ENCODE measurements around the gene KIF3B.

GRCh38 chr20:32231245-32231644, 46.2 kb upstream of the KIF3B start:
- TF ChIP-seq CTCF (IDR thresholded peaks at IDR 0.05; ENCODE audit: insufficient read depth, low read length) (no peak), POLR2AphosphoS5 (IDR thresholded peaks at IDR 0.05; ENCODE audit: low read depth) (no peak), REST (IDR thresholded peaks at IDR 0.05; ENCODE audit: insufficient replicate concordance, low read depth) (no peak), SPI1 (IDR thresholded peaks at IDR 0.05; ENCODE audit: borderline replicate concordance, low read depth) (no peak), GABPA (IDR thresholded peaks at IDR 0.05; ENCODE audit: low read depth) (no peak)

All from HL-60 (cell line).